HEK293T (cell line): ENCODE results near the gene CHSY3.

Source experiments
- CTCF ChIA-PET: fragments of 350-600 bp; formaldehyde crosslinking; extraction: SDS; loops from one replicate; lab custom pipeline; 2021; ENCODE audit warnings: antibody characterized with exemption, inconsistent platforms; lab: Yijun Ruan, JAX
- POLR2A ChIA-PET: fragments of 350-600 bp; formaldehyde crosslinking; extraction: SDS; loops from one replicate; lab custom pipeline; 2020; ENCODE audit warnings: antibody characterized with exemption, inconsistent platforms; lab: Yijun Ruan, JAX
- DNase-seq: peaks from one replicate; pipeline ENCODE4 v3.0.0; 2012; ENCODE audit warnings: mixed read lengths; ENCODE audit errors: extremely low spot score
- ARNT ChIP-seq: fragments of 450-650 bp; IDR thresholded peaks from 2 replicates; pipeline ENCODE4 v1.6.1; 2017; ENCODE audit warnings: mild to moderate bottlenecking
- BHLHE40 ChIP-seq: fragments of 450-650 bp; IDR thresholded peaks from 2 replicates; pipeline ENCODE4 v1.6.1; 2016; ENCODE audit warnings: mild to moderate bottlenecking, moderate library complexity, borderline replicate concordance
- CTBP1 ChIP-seq: fragments of 450-650 bp; IDR thresholded peaks from 2 replicates; pipeline ENCODE4 v1.6.1; 2016; ENCODE audit warnings: borderline replicate concordance
- ELF4 ChIP-seq: fragments of 450-650 bp; IDR thresholded peaks from 2 replicates; pipeline ENCODE4 v1.6.1; 2017; ENCODE audit warnings: antibody characterized with exemption
- FOXA1 ChIP-seq: fragments of 450-650 bp; IDR thresholded peaks from 2 replicates; pipeline ENCODE4 v1.6.1; 2016; ENCODE audit warnings: mild to moderate bottlenecking
- FOXK2 ChIP-seq: fragments of 450-650 bp; IDR thresholded peaks from 2 replicates; pipeline ENCODE4 v1.6.1; 2016; ENCODE audit warnings: mild to moderate bottlenecking
- FOXM1 ChIP-seq: fragments of 450-650 bp; IDR thresholded peaks from 2 replicates; pipeline ENCODE4 v1.6.1; 2017; ENCODE audit warnings: mild to moderate bottlenecking, borderline replicate concordance
- HDGF ChIP-seq: fragments of 450-650 bp; IDR thresholded peaks from 2 replicates; pipeline ENCODE4 v1.6.1; 2017; ENCODE audit warnings: antibody characterized with exemption, borderline replicate concordance
- L3MBTL2 ChIP-seq: fragments of 450-650 bp; conservative IDR thresholded peaks from 2 replicates; pipeline ENCODE4 v1.6.1; 2016; ENCODE audit warnings: mild to moderate bottlenecking
- LEF1 ChIP-seq: fragments of 450-650 bp; IDR thresholded peaks from 2 replicates; pipeline ENCODE4 v1.6.1; 2017; ENCODE audit warnings: mild to moderate bottlenecking, borderline replicate concordance
- NFRKB ChIP-seq: fragments of 450-650 bp; IDR thresholded peaks from 2 replicates; pipeline ENCODE4 v1.6.1; 2016; ENCODE audit warnings: mild to moderate bottlenecking, moderate library complexity
- SP1 ChIP-seq: fragments of 450-650 bp; IDR thresholded peaks from 2 replicates; pipeline ENCODE4 v1.6.1; 2017
- SUZ12 ChIP-seq: fragments of 450-650 bp; IDR thresholded peaks from 2 replicates; pipeline ENCODE4 v1.6.1; 2016; ENCODE audit warnings: mild to moderate bottlenecking
- TARDBP ChIP-seq: fragments of 450-650 bp; IDR thresholded peaks from 2 replicates; pipeline ENCODE4 v1.6.1; 2016
- ZNF384 ChIP-seq: fragments of 450-650 bp; IDR thresholded peaks from 2 replicates; pipeline ENCODE4 v1.6.1; 2016
- TF ChIP-seq, protein P1 (sequence below): fragments of 450-650 bp; IDR thresholded peaks from 2 replicates; pipeline ENCODE4 v1.6.1; 2016

The CHSY3 gene

GRCh38 chr5:129912601-129913255, 8.5 kb downstream of the CHSY3 start:
- no peak for DNase-seq
- CTCF ChIA-PET: no interaction called here
- TF ChIP-seq ZNF384 (no peak), FOXK2 (no peak), ELF4 (no peak), TARDBP (no peak), ARNT (no peak), BHLHE40 (no peak), NFRKB (no peak), SUZ12 (no peak), HDGF (no peak), SP1 (no peak), CTBP1 (no peak), LEF1 (no peak)
- POLR2A ChIA-PET: no interaction called here

- ChIA-PET POLR2A (no interaction called here), CTCF (no interaction called here)
- no peak for DNase-seq
- TF ChIP-seq BHLHE40 (no peak), L3MBTL2 (no peak), ZNF384 (no peak), LEF1 (no peak), SUZ12 (no peak)
Measured at GRCh38 chr5:129915415-129915814, 11.2 kb downstream of the CHSY3 start.

- TF ChIP-seq ZNF384 (no peak), ARNT (no peak), CTBP1 (no peak), NFRKB (no peak), LEF1 (no peak), TARDBP (no peak), FOXK2 (no peak), FOXM1 (no peak), SUZ12 (no peak), ELF4 (no peak), L3MBTL2 (no peak), SP1 (no peak)
- TF ChIP-seq, protein P1, sequence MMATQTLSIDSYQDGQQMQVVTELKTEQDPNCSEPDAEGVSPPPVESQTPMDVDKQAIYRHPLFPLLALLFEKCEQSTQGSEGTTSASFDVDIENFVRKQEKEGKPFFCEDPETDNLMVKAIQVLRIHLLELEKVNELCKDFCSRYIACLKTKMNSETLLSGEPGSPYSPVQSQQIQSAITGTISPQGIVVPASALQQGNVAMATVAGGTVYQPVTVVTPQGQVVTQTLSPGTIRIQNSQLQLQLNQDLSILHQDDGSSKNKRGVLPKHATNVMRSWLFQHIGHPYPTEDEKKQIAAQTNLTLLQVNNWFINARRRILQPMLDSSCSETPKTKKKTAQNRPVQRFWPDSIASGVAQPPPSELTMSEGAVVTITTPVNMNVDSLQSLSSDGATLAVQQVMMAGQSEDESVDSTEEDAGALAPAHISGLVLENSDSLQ: no peak
- ChIA-PET CTCF (no interaction called here), POLR2A (no interaction called here)
- no peak for DNase-seq
Measured at GRCh38 chr5:129917224-129917623, 13.0 kb downstream of the CHSY3 start.

DNA sequence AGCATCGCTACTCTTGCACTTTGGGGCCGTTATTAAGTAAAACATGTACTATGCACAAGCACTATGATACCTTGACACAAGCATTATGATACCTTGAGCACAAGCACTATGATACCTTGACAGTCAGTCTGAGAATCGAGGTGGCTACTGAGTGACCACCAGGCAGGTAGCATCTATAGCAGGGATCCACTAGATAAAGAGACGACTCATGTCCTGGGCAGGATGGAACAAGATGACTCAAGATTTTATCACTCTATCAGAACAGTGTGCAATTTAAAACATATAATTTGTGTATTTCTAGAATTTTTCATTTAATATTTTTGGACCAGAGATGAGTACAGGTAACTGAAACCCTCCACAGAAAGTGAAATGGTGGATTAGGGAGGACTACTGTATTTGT, 16.9 kb downstream of the CHSY3 start:
- ChIA-PET CTCF (no interaction called here), POLR2A (no interaction called here)
- no peak for DNase-seq
- no peak for TF ChIP-seq L3MBTL2
- TF ChIP-seq HDGF: no peak
- TF ChIP-seq FOXM1: no peak
- no peak for TF ChIP-seq TARDBP
- TF ChIP-seq FOXK2: no peak
- TF ChIP-seq CTBP1: no peak
- TF ChIP-seq BHLHE40: no peak
- no peak for TF ChIP-seq FOXA1
- TF ChIP-seq ZNF384: no peak
- TF ChIP-seq ELF4: no peak
- TF ChIP-seq LEF1: no peak
- TF ChIP-seq SP1: no peak
- TF ChIP-seq SUZ12: no peak
- no peak for TF ChIP-seq ARNT
- TF ChIP-seq, protein P1: no peak
- no peak for TF ChIP-seq NFRKB

GRCh38 chr5:129930221-129930620, 26.0 kb downstream of the CHSY3 start:
- no peak for TF ChIP-seq LEF1
- no peak for TF ChIP-seq SUZ12
- no peak for TF ChIP-seq CTBP1
- no peak for TF ChIP-seq TARDBP
- TF ChIP-seq BHLHE40: no peak
- no peak for TF ChIP-seq ELF4
- no peak for TF ChIP-seq ZNF384
- no peak for TF ChIP-seq SP1
- no peak for TF ChIP-seq NFRKB
- no peak for TF ChIP-seq L3MBTL2
- no peak for TF ChIP-seq FOXM1
- TF ChIP-seq, protein P1: no peak
- TF ChIP-seq ARNT: no peak
- TF ChIP-seq FOXA1: no peak
- no peak for DNase-seq
- ChIA-PET POLR2A (interaction anchor here (0.7 kb wide), 1 partner anchor 14 kb away, joined by 5 read pairs; no protein-coding TSS in a partner anchor), CTCF (no interaction called here)

DNA sequence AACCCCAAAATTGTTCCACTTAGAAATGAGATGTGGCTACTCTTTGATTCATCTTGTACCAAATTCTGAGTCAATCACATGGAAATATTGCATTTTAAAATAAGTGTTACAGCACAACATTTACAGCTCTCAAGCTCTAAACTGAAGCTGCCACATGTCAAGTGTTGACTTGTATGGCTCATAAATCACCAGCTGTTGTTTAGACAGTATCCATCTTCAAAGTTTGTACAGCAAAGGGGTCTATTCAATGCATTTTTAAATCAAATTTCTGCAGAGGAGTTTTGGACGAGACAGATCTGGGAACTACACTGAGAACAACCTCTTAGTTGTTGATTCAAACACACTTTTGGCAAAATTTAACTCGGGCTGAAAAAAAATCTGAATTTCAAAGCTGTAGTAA, 31.4 kb downstream of the CHSY3 start:
- TF ChIP-seq NFRKB (no peak), L3MBTL2 (no peak), HDGF (no peak), FOXA1 (no peak), ELF4 (no peak)
- TF ChIP-seq, protein P1: no peak
- DNase-seq: no peak
- CTCF ChIA-PET: no interaction called here
- POLR2A ChIA-PET: no interaction called here
